Ishikawa (cell line): ENCODE results near the gene RXRA.

ENCODE experiments used
- CEBPB ChIP-seq: IDR thresholded peaks from 2 replicates; pipeline ENCODE4 v1.6.1; 2012
- CREB1 ChIP-seq: IDR thresholded peaks from 2 replicates; pipeline ENCODE4 v1.6.1; 2012; ENCODE audit warnings: low read depth
- EGR1 ChIP-seq: IDR thresholded peaks from 2 replicates; pipeline ENCODE4 v1.6.1; 2012
- EP300 ChIP-seq: IDR thresholded peaks from 2 replicates; pipeline ENCODE4 v1.6.1; 2012; ENCODE audit warnings: borderline replicate concordance
- FOXM1 ChIP-seq: IDR thresholded peaks from 2 replicates; pipeline ENCODE4 v1.6.1; 2012; ENCODE audit warnings: low read depth, borderline replicate concordance
- NFIC ChIP-seq: IDR thresholded peaks from 2 replicates; pipeline ENCODE4 v1.6.1; 2012
- RAD21 ChIP-seq: IDR thresholded peaks from 2 replicates; pipeline ENCODE4 v1.6.1; 2012; ENCODE audit warnings: low read depth
- TEAD4 ChIP-seq: IDR thresholded peaks from 2 replicates; pipeline ENCODE4 v1.6.1; 2012
- YY1 ChIP-seq: IDR thresholded peaks from 2 replicates; pipeline ENCODE4 v1.6.1; 2012; ENCODE audit warnings: low read depth
- ZBTB7A ChIP-seq: IDR thresholded peaks from 2 replicates; pipeline ENCODE4 v1.6.1; 2012; ENCODE audit warnings: low read depth
- TF ChIP-seq, protein P1 (sequence below): IDR thresholded peaks from 2 replicates; pipeline ENCODE4 v1.6.1; 2012
- TF ChIP-seq, protein P2 (sequence below): IDR thresholded peaks from 2 replicates; pipeline ENCODE4 v1.6.1; 2012
- TF ChIP-seq, protein P3 (sequence below): IDR thresholded peaks from 2 replicates; pipeline ENCODE4 v1.6.1; 2012; ENCODE audit warnings: low read depth, mild to moderate bottlenecking

DNA sequence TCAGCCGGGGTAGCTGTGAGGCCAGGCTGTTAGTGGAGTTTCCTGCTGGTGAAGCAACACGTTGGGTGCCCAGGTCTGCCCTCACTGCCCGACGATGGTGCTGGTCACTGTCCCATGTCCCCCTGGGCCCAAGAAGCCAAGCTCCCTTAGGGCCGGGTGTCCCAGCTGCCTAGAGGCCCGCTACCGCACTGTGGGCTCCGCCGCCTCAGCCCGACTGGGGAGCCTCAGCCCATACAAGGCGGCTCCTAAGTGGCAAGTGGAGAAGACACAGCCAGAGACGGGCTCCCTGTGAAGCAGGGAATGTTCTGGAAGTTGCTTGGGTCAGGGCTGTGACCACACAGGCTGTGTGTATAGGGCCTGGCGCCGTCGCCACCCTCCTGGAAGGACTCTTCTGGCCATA, 96.9 kb downstream of the RXRA start:
- TF ChIP-seq RAD21 (no peak), NFIC (no peak), ZBTB7A (no peak), YY1 (no peak), EP300 (no peak), FOXM1 (no peak), TEAD4 (no peak), CEBPB (no peak), CREB1 (no peak), EGR1 (no peak)
- TF ChIP-seq, protein P1, sequence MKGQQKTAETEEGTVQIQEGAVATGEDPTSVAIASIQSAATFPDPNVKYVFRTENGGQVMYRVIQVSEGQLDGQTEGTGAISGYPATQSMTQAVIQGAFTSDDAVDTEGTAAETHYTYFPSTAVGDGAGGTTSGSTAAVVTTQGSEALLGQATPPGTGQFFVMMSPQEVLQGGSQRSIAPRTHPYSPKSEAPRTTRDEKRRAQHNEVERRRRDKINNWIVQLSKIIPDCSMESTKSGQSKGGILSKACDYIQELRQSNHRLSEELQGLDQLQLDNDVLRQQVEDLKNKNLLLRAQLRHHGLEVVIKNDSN: no peak
- TF ChIP-seq, protein P2, sequence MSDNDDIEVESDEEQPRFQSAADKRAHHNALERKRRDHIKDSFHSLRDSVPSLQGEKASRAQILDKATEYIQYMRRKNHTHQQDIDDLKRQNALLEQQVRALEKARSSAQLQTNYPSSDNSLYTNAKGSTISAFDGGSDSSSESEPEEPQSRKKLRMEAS: no peak
- TF ChIP-seq, protein P3, sequence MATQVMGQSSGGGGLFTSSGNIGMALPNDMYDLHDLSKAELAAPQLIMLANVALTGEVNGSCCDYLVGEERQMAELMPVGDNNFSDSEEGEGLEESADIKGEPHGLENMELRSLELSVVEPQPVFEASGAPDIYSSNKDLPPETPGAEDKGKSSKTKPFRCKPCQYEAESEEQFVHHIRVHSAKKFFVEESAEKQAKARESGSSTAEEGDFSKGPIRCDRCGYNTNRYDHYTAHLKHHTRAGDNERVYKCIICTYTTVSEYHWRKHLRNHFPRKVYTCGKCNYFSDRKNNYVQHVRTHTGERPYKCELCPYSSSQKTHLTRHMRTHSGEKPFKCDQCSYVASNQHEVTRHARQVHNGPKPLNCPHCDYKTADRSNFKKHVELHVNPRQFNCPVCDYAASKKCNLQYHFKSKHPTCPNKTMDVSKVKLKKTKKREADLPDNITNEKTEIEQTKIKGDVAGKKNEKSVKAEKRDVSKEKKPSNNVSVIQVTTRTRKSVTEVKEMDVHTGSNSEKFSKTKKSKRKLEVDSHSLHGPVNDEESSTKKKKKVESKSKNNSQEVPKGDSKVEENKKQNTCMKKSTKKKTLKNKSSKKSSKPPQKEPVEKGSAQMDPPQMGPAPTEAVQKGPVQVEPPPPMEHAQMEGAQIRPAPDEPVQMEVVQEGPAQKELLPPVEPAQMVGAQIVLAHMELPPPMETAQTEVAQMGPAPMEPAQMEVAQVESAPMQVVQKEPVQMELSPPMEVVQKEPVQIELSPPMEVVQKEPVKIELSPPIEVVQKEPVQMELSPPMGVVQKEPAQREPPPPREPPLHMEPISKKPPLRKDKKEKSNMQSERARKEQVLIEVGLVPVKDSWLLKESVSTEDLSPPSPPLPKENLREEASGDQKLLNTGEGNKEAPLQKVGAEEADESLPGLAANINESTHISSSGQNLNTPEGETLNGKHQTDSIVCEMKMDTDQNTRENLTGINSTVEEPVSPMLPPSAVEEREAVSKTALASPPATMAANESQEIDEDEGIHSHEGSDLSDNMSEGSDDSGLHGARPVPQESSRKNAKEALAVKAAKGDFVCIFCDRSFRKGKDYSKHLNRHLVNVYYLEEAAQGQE: no peak
